GM12891 (cell line): ENCODE data around the gene RUNX3.

Experiments used
- PAX5 ChIP-seq: IDR thresholded peaks from 2 replicates; pipeline ENCODE4 v1.6.1; 2011; ENCODE audit warnings: low read length, moderate library complexity, mild to moderate bottlenecking; ENCODE audit not compliant: insufficient read depth, severe bottlenecking
- POLR2A ChIP-seq: IDR thresholded peaks from 2 replicates; pipeline ENCODE4 v1.6.1; 2011; ENCODE audit warnings: low read depth, low read length, control low read depth
- POLR2AphosphoS5 ChIP-seq: IDR thresholded peaks from 2 replicates; pipeline ENCODE4 v1.6.1; 2011; ENCODE audit warnings: low read depth, low read length, control low read depth
- POU2F2 ChIP-seq: IDR thresholded peaks from 2 replicates; pipeline ENCODE4 v1.6.1; 2011; ENCODE audit warnings: low read depth, mild to moderate bottlenecking, control low read depth, low read length, moderate library complexity
- TAF1 ChIP-seq: IDR thresholded peaks from 2 replicates; pipeline ENCODE4 v1.6.1; 2011; ENCODE audit warnings: low read depth, low read length, control low read depth

DNA sequence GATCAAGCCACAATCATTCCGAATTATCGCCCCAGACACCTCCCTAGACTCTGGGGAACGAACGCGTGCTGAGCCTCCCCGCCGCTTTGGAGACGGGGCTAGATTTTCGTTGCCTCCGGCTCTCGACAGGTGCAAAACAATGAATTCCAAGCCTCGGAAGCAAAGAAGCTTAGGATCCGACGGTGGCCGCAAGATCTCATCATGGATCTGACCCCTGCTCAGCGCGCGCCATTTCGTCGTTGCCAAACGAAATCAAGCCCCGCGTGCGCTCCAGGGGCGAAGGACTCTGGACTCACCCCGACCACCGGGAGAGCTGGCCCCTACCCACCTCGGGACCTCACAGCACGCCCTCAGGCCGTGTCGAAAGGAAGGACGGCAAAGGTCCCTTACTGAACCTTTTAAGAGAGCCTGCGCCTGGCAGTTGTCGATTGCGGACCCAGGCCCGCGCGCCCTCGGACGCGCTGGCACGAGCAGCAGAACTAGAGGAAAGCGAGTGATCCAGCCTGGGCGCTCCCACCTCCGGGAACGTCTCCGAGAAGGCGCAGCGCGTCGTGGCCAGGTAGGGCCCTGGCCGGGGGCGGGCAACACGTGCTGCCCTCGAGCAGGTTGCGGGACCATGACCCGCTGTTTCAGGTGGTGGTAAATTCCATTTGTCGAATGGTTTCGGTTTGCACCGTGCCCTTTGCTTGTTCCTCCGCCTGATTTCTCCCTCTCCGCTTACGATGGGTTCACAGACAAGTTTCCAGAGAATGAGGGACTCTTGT, 1.6 kb upstream of the RUNX3 start:
- TF ChIP-seq POLR2A: no peak
- no peak for TF ChIP-seq TAF1
- peak; percentile 7; the same call in 1 of the 2 replicates for TF ChIP-seq POLR2AphosphoS5
- no peak for TF ChIP-seq PAX5
- TF ChIP-seq POU2F2: no peak
